Hepatocyte (in vitro differentiated cells): ENCODE measurements around the gene CMC2. TPM values are rescaled to one million over a fixed set of nuclear protein-coding genes. Genes with fewer than 3 reads are reported as not detected.

Source experiments
- DNase-seq: peaks from one replicate; pipeline ENCODE4 v3.0.0-alpha.2; 2016; ENCODE audit warnings: low spot score
- H2AFZ ChIP-seq: fragments of 200-600 bp; sonication (generic); 2 replicates; pipeline ENCODE4 v1.6.0; 2016; ENCODE audit warnings: antibody characterized with exemption, mild to moderate bottlenecking
- H3K27ac ChIP-seq: fragments of 200-600 bp; sonication (generic); 2 replicates; pipeline ENCODE4 v1.5.1; 2016; ENCODE audit warnings: mild to moderate bottlenecking
- H3K27me3 ChIP-seq: fragments of 200-600 bp; sonication (generic); 2 replicates; pipeline ENCODE4 v1.6.1; 2016
- H3K36me3 ChIP-seq: fragments of 200-600 bp; sonication (generic); replicated peaks from 2 replicates; pipeline ENCODE4 v1.5.1; 2016; ENCODE audit warnings: low read depth; ENCODE audit not compliant: insufficient read depth
- H3K4me1 ChIP-seq: fragments of 200-600 bp; sonication (generic); 2 replicates; pipeline ENCODE4 v1.5.1; 2016; ENCODE audit warnings: mild to moderate bottlenecking, moderate library complexity; ENCODE audit not compliant: insufficient read depth
- H3K4me2 ChIP-seq: fragments of 200-600 bp; sonication (generic); 2 replicates; pipeline ENCODE4 v1.6.0; 2016
- H3K4me3 ChIP-seq: fragments of 200-600 bp; sonication (generic); 2 replicates; pipeline ENCODE4 v1.5.1; 2016; ENCODE audit warnings: mild to moderate bottlenecking
- H3K79me2 ChIP-seq: fragments of 200-600 bp; sonication (generic); 2 replicates; pipeline ENCODE4 v1.6.0; 2017; ENCODE audit warnings: mild to moderate bottlenecking
- H3K9me2 ChIP-seq: fragments of 200-600 bp; sonication (generic); replicated peaks from 2 replicates; pipeline ENCODE4 v1.6.0; 2017; ENCODE audit warnings: mild to moderate bottlenecking; ENCODE audit not compliant: insufficient read depth
- H3K9me3 ChIP-seq: fragments of 200-600 bp; sonication (generic); 2 replicates; pipeline ENCODE4 v1.5.1; 2016; ENCODE audit warnings: low read depth, mild to moderate bottlenecking
- H4K20me1 ChIP-seq: fragments of 200-600 bp; sonication (generic); 2 replicates; pipeline ENCODE4 v1.6.0; 2016; ENCODE audit warnings: mild to moderate bottlenecking; ENCODE audit not compliant: insufficient read depth, poor library complexity, severe bottlenecking
- CTCF ChIP-seq: fragments of 200-600 bp; sonication (generic); IDR thresholded peaks from 2 replicates; pipeline ENCODE4 v1.5.1; 2016; ENCODE audit warnings: antibody characterized with exemption, mild to moderate bottlenecking; ENCODE audit not compliant: poor library complexity
- EZH2 ChIP-seq: fragments of 200-600 bp; sonication (generic); IDR thresholded peaks from 2 replicates; pipeline ENCODE4 v1.6.1; 2016; ENCODE audit warnings: antibody characterized with exemption, mild to moderate bottlenecking, borderline replicate concordance
- EZH2phosphoT487 ChIP-seq: fragments of 200-600 bp; sonication (generic); IDR thresholded peaks from one replicate; pipeline ENCODE4 v1.6.1; 2018; ENCODE audit warnings: antibody characterized with exemption, mild to moderate bottlenecking, low read depth, moderate library complexity; ENCODE audit not compliant: unreplicated experiment, severe bottlenecking
- WGBS: methylation state at CpG from one replicate; pipeline ENCODE4 v1.1.6; 2016; ENCODE audit warnings: low lambda C conversion rate; ENCODE audit errors: missing lambda C conversion rate; 5-methylcytosine and 5-hydroxymethylcytosine counted together
- polyA plus RNA-seq: library from polyadenylated mRNA; unstranded; fragments of >200 nt; fragmentation: Nextera tagmentation; extraction: Ambion mirVana; gene quantifications from 2 replicates; pipeline ENCODE4 v1.2.1, GENCODE V29; 2016
- total RNA-seq: library from RNA; depleted of rRNA; stranded (reverse); fragments of >200 nt; gene quantifications from 2 replicates; pipeline ENCODE4 v1.2.3, GENCODE V29; 2014

CMC2 gene
- total and polyA plus RNA-seq, 2 experiments from 2014 or later: 47.4 to 133 TPM

GRCh38 chr16:80997139-80997798, 9.4 kb downstream of the CMC2 start:
- Histone ChIP-seq H3K9me2 (no peaks in the 10 kb centered on the region), H3K4me2 (peak overlapping the region; percentile 71), H3K4me3 (peak overlapping the region; percentile 1), H3K9me3 (no peaks in the 10 kb centered on the region), H3K27me3 (no peaks in the 10 kb centered on the region), H3K36me3 (no peaks in the 10 kb centered on the region), H4K20me1 (no peaks in the 10 kb centered on the region), H2AFZ (no peak overlapping the region), H3K79me2 (peaks cover 84% of the 10 kb centered on the region), H3K4me1 (peaks cover 12% of the 10 kb centered on the region), H3K27ac (peak overlapping the region; percentile 70)
- TF ChIP-seq EZH2phosphoT487 (no peak), CTCF (no peak), EZH2 (no peak)
- WGBS: 41% methylated on average over 9 of the region's 9 CpGs
- DNase-seq: peak; percentile 45

- 66% methylated on average over 4 of the region's 4 CpGs for WGBS
- no peaks in the 10 kb centered on the region for H4K20me1 ChIP-seq
- no peak overlapping the region for H3K4me3 ChIP-seq
- no peaks in the 10 kb centered on the region for H3K9me2 ChIP-seq
- H3K4me1 ChIP-seq: peaks cover 12% of the 10 kb centered on the region
- peak overlapping the region; percentile 71 for H3K4me2 ChIP-seq
- TF ChIP-seq CTCF: no peak
- TF ChIP-seq EZH2phosphoT487: no peak
- no peak for TF ChIP-seq EZH2
- peaks cover 84% of the 10 kb centered on the region for H3K79me2 ChIP-seq
- no peak overlapping the region for H2AFZ ChIP-seq
- DNase-seq: no peak
- H3K9me3 ChIP-seq: no peaks in the 10 kb centered on the region
- H3K27ac ChIP-seq: peak overlapping the region; percentile 70
- no peaks in the 10 kb centered on the region for H3K27me3 ChIP-seq
- no peaks in the 10 kb centered on the region for H3K36me3 ChIP-seq
Measured at GRCh38 chr16:80996688-80997138, 10.0 kb downstream of the CMC2 start.

- Histone ChIP-seq H3K27me3 (no peaks in the 10 kb centered on the region), H3K9me3 (no peaks in the 10 kb centered on the region), H3K4me2 (no peak overlapping the region), H3K9me2 (no peaks in the 10 kb centered on the region), H3K79me2 (peaks cover 78% of the 10 kb centered on the region), H3K4me3 (no peak overlapping the region), H3K27ac (no peak overlapping the region), H3K36me3 (no peaks in the 10 kb centered on the region), H4K20me1 (no peaks in the 10 kb centered on the region), H3K4me1 (peaks cover 12% of the 10 kb centered on the region), H2AFZ (no peak overlapping the region)
- no peak for DNase-seq
- no peak for TF ChIP-seq CTCF
- TF ChIP-seq EZH2phosphoT487: no peak
- TF ChIP-seq EZH2: no peak
Measured at GRCh38 chr16:80994451-80994850, 12.2 kb downstream of the CMC2 start.

GRCh38 chr16:80993834-80994233, 12.9 kb downstream of the CMC2 start:
- Histone ChIP-seq H3K27ac (peak overlapping the region; percentile 77), H4K20me1 (no peaks in the 10 kb centered on the region), H2AFZ (no peak overlapping the region), H3K9me3 (no peaks in the 10 kb centered on the region), H3K4me1 (peaks cover 12% of the 10 kb centered on the region), H3K36me3 (no peaks in the 10 kb centered on the region), H3K9me2 (no peaks in the 10 kb centered on the region), H3K4me2 (peak overlapping the region; percentile 66), H3K4me3 (no peak overlapping the region), H3K27me3 (no peaks in the 10 kb centered on the region), H3K79me2 (peaks cover 76% of the 10 kb centered on the region)
- no peak for DNase-seq
- TF ChIP-seq EZH2 (no peak), EZH2phosphoT487 (no peak), CTCF (no peak)
